Activated CD4-positive, CD25-positive, alpha-beta regulatory T cell treated with anti-CD3 and anti-CD28 coated beads, Interleukin-2, amount 50 U/mL, for 24 hours (primary cell): Measurements from ENCODE around the gene DBET.
"Not testable (repeated sequence)": the region's sequence is repeated elsewhere in the genome, so short reads cannot be mapped to it uniquely, and the experiment has no call there.

Experiments
- ATAC-seq, 2 donors: fragments of 150-1000 bp; cut with Tn5 transposase; one replicate each; pipeline ENCODE4 v1.10.0; 2021; ENCODE audit warnings: mild to moderate bottlenecking in 1 of 2, moderate library complexity in 1 of 2

Gene DBET

DNA sequence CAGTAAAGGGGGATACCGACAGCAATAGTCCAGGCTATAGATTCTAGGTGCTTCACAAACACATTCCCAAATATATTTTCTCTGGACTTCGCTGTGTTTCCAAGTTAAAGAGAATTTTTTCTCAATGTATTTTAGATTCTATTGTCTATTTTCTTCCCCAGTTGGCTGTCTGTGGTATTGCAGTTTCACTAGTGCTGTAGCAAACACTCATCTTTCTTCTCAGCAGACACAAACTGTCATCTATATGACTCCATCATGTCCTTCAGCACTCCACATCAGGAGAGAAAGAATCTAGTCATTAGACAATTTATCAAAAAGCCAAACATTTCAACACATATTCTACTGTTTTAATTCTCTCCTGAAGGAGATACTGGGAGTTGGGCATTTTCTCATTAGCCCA is at the start of gene DBET:
TSS of gene DBET (plus strand) at position 161 of the 400 bp plus-strand sequence.
- ATAC-seq: not testable (repeated sequence)

DNA sequence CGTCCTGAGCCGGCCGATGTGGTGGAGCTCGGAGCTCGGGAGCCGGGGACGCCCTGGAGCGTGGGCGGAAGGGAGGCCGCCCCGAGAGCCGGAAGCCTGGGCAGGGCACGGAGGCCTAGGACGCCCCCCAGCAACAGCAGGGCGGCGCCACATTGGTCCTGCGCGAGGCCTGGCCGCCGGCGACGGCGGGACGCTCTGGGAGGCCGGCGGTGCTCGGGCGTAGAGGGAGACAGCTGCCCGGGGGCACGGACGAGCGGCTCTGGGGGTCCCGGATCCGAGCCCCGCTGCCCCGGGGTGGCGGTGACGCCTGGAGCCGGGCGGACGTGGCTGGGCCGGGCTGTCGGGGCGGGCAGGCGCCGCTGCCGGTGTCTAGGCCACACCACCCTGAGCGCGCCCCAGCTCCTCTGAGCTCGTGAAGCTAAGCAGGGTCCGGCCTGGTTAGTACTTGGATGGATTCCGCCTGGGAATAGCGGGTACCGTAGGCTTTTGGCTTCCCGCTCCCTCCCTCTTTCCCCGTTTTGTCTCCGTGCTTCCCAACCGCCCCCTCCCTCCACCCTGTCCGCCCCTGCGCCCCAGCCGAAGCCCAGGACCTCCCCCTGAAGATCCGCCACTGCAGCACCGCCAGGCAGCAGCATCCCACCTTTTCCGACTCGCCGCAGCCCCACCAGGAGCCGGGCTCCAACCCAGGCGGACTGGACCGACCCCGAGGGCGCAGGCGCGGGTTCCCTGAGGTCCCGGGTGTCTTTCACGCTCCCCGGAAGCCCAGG is 49.3 kb upstream of the DBET start:
- no peak for ATAC-seq

DNA sequence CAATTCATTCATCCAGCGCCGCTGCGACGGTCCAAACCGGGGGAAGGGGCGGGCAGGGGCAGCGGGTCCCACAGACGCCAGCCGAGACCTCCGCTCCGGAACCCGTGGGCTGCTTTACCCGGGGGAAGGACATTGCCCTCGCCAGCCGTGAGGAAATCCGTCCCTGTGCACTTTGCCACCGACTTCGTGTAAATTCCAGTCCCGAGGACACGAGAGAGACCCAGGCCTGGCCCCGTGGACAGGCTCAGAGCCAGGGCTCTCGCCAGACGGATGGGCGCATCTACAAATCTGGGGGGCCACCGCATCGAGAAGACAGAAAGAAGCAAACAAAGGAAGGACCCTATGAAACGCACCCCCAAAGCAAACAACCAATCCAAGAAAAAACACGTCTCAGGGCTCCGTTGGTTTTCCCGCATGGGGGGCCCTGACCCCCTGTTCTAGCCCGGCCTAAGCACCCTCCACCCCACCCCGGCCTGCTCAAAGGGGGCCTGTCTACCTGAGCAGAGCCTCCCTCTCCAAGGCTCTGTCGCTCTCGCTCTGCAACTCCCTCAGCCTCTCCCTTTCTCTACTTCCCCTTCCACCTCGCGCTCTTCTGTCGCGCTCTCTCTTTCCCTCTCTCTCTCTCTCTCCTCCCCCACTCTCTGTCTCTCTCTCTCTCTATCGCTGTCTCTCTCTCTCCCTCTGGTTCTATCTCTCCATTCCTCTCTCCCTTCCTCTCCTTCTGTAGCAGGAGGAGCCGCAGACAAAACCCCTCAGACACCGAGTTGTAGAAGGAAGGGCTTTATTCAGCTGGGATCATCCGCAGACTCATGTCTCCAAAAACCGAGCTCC is 48.5 kb upstream of the DBET start:
- ATAC-seq: no peak

GRCh38 chr4:190016369-190017289 is 47.7 kb upstream of the DBET start:
- no peak for ATAC-seq

- ATAC-seq: no peak
Observed at GRCh38 chr4:190017357-190018200, 46.7 kb upstream of the DBET start.

DNA sequence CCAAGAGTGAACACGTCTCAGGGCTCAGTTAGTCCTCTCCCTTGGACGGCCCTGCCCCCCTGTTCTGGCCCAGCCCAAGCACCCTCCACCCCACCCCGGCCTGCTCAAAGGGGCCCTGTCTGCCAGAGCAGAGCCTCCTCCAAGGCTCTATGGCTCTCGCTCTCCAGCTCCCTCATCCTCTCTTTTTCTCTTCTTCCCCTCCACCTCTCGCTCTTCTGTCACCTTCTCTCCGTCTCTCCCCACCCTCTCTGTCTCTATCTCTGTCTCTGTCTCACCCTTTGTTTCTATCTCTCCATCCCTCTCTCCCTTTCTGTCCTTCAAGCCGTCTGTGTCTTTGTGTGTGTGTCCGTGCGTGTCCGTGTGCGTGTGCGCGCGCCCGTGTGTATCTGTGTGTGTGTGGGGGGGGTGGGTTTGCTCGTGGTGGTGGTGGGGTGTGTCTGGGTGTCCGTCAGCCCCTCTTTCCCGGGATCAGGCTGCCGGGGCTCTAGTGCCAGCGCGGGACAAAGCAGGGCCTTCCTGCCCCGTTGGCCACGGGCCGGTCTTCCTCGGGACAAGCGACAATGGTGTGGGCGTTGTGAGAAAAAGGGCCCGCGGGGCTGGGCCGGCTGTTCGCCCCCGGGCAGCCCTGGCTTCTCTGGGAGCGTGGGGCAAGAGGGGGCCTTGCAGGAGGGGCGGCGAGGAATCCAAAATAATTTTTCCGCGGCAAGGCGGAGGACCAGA is 45.9 kb upstream of the DBET start:
- no peak for ATAC-seq

DNA sequence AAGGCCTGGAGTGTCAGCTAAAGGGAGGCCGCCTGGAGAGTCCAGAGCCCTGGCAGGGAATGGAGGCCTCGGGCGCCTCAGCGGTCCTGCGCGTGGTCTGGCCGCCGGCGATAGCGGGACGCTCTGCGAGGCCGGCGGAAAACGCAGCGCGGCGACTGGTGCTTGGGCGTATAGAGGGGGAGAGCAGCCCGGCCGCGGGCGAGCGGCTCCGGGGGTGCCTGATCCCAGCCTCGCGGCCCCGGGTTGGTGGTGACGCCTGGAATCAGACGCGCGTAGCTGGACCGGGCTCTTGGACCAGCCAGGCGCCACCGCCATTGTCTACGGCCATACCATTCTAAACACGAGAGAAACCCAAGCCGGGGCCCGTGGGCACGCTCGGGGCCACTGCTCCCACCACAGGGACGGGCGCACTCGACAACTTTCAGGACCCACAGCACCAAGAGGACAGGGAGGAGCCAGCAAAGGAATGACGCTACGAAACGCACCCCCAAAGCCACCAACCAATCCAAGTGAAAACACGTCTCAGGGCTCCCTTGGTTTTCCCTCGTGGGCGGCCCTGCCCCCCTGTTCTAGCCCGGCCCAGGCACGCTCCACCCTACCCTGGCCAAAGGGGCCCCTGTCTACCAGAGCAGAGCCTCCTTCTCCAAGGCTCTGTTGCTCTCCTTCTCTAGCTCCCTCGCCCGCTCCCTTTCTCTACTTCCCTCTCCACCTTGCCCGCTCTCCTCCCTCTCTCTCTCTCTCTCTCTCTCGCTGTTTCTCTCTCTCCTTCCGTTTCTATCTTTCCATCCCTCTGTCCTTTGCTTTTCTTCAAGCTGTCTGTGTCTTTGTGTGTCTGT is 45.1 kb upstream of the DBET start:
- no peak for ATAC-seq

- ATAC-seq: not testable (repeated sequence)
Observed at GRCh38 chr4:190019859-190020463, 44.3 kb upstream of the DBET start.

- peak in 1 of 2 donors; percentile 31 for ATAC-seq
Observed at GRCh38 chr4:190020790-190021717, 43.2 kb upstream of the DBET start.

DNA sequence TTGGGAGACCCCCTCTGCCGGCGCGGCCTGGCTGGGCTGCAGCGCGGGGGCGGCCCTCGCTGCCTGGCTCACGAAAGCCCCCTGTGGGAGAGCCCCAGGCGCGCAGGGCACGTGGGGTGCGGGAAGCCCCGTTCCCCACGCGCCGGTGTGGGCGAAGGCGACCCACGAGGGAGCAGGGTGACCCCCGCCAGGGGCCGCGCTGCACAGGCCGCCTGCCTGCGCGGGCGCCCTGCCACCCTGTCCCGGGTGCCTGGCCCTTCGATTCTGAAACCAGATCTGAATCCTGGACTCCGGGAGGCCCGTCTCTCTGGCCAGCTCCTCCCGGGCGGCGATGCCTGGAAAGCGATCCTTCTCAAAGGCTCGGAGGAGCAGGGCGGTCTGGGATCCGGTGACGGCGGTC is 42.3 kb upstream of the DBET start:
- ATAC-seq: not testable (repeated sequence)

DNA sequence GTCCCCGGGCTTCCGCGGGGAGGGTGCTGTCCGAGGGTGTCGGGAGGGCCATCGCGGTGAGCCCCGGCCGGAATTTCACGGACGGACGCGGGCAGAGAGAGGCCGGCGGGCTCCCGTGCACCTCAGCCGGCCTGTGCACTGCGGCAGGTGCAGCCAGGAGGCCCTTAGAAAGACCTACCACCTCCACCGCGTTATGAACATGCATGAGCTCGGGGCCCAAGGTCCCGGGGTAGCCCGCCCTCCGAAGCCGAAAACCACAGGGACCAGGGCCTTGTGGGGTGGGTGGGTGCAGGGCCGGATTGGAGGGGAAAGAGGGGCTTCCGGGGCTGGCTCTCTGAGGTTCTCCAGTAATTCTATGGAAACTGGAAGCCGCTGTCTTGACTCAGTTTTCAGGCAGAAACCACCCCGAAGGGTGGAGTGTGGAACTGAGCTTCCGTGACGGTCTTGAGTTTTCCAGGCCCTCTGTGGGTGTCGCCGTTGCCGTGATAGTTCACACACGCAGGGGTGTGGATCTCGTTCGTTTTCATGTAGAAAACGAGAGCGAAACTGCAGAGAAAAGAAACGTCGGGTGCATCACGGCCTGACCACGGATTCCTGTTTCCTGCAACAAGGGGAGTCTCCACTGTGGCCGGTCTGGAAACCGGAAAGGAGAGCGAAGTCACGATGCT is 41.6 kb upstream of the DBET start:
- ATAC-seq: peak in 1 of 2 donors; percentile 11

DNA sequence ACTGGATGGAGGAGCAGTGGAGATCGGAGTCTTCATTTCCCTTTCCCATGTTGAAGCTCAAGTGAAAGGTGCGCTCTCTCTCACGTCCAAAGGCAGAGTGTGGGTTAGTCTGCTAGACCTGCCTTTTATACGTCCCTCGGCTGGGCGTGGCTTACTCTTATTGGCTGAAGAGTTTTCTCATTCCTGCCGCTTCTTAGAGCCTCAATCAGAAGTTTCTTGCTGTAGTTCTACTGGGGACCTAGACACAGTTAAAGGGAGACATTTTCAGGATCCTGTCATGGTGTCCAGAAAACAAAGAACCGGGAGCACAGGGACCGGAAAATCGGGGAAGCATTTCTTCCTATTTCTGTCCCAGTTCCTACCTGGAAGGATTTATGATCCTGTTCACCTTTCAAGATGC is 37.1 kb upstream of the DBET start, which contains the start of gene FRG2:
TSS of gene FRG2 (minus strand) at position 101 of the 400 bp plus-strand sequence. CDS start at position 49, 52 bp downstream.
- ATAC-seq: not testable (repeated sequence)

GRCh38 chr4:190031264-190031663 is 33.0 kb upstream of the DBET start:
- not testable (repeated sequence) for ATAC-seq

- not testable (repeated sequence) for ATAC-seq
Observed at GRCh38 chr4:190037704-190038388, 26.5 kb upstream of the DBET start.

DNA sequence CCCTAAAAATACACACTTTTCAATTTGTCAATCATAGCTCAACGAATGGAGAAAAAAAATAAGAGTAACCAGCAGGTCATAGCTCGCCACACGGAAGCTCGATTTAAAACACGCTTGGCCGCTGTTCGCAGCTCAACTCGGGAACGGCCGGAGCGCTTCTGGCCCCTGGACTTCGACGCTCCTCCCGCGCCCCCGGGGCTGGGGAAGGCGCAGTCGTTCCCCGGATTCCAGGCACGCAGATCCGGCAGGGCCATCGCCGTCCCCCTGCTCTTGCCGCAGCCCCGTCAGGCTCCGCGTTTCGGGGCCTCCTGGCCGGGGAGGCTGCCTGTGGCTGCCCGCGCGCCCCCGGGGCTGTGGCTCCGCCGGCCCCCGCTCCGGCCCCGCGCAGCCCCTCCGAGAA is 23.4 kb upstream of the DBET start:
- not testable (repeated sequence) for ATAC-seq

DNA sequence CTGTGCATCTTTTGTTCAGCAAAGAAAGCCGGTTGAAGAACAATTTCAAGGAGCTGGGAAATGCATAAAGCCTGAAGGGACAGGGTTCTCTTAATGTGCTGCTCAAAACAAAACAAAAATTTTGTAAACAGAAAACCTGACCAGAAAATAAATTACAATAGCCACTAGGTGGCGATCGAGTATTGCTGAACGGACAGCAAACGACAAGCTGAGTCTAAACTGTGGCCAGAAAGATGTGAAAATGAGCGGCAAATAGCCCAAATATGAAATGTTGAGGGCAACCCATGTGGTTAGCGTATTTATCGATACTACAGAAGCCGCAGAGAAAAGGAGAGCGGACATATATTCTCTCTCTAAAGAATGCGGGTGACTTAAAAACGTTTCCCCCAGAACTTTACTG is 16.7 kb upstream of the DBET start:
- ATAC-seq: not testable (repeated sequence)
